HL-60 (cell line): ENCODE measurements around the gene AURKA.

ENCODE experiments used
- DNase-seq, 2 experiments: peaks; one replicate each; pipeline ENCODE4 v3.0.0-alpha.2; 2010 to 2020; ENCODE audit warnings: low read depth in 1 of 2, low spot score in 1 of 2
- H3K27ac ChIP-seq: fragments of 250-450 bp; sonication (Bioruptor Pico); replicated peaks from 2 replicates; pipeline ENCODE4 v1.5.1; 2020; ENCODE audit warnings: mild to moderate bottlenecking, moderate library complexity
- H3K27me3 ChIP-seq: fragments of 250-450 bp; sonication (Bioruptor Pico); 2 replicates; pipeline ENCODE4 v1.5.1; 2021; ENCODE audit warnings: mild to moderate bottlenecking, moderate library complexity; ENCODE audit not compliant: insufficient read depth, poor library complexity, severe bottlenecking
- H3K4me3 ChIP-seq: replicated peaks from 2 replicates; pipeline ENCODE4 v1.5.1; 2011; ENCODE audit warnings: mild to moderate bottlenecking, control low read depth, low read length; ENCODE audit not compliant: insufficient read depth
- GABPA ChIP-seq: IDR thresholded peaks from 2 replicates; pipeline ENCODE4 v1.6.1; 2012; ENCODE audit warnings: low read depth
- POLR2AphosphoS5 ChIP-seq: IDR thresholded peaks from 2 replicates; pipeline ENCODE4 v1.6.1; 2012; ENCODE audit warnings: low read depth
- REST ChIP-seq: IDR thresholded peaks from 2 replicates; pipeline ENCODE4 v1.6.1; 2012; ENCODE audit warnings: low read depth; ENCODE audit not compliant: insufficient replicate concordance
- SPI1 ChIP-seq: IDR thresholded peaks from 2 replicates; pipeline ENCODE4 v1.6.1; 2012; ENCODE audit warnings: low read depth, mild to moderate bottlenecking, borderline replicate concordance
- TF ChIP-seq, protein P1 (sequence below): IDR thresholded peaks from one replicate; pipeline ENCODE4 v1.5.1; 2011; ENCODE audit warnings: low read length, control low read depth, inconsistent platforms; ENCODE audit not compliant: insufficient read depth

The AURKA gene

GRCh38 chr20:56438284-56438683, 46.3 kb upstream of the AURKA start:
- no peak for DNase-seq
- TF ChIP-seq, protein P1, sequence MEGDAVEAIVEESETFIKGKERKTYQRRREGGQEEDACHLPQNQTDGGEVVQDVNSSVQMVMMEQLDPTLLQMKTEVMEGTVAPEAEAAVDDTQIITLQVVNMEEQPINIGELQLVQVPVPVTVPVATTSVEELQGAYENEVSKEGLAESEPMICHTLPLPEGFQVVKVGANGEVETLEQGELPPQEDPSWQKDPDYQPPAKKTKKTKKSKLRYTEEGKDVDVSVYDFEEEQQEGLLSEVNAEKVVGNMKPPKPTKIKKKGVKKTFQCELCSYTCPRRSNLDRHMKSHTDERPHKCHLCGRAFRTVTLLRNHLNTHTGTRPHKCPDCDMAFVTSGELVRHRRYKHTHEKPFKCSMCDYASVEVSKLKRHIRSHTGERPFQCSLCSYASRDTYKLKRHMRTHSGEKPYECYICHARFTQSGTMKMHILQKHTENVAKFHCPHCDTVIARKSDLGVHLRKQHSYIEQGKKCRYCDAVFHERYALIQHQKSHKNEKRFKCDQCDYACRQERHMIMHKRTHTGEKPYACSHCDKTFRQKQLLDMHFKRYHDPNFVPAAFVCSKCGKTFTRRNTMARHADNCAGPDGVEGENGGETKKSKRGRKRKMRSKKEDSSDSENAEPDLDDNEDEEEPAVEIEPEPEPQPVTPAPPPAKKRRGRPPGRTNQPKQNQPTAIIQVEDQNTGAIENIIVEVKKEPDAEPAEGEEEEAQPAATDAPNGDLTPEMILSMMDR: no peak
- TF ChIP-seq GABPA: no peak
- no peak for TF ChIP-seq REST
- TF ChIP-seq POLR2AphosphoS5: no peak
- TF ChIP-seq SPI1: no peak
- Histone ChIP-seq H3K27ac (no peak overlapping the region), H3K27me3 (no peaks in the 10 kb centered on the region), H3K4me3 (no peak overlapping the region)

- TF ChIP-seq REST (no peak), POLR2AphosphoS5 (no peak), GABPA (no peak), SPI1 (no peak)
- TF ChIP-seq, protein P1: no peak
- no peak overlapping the region for H3K27ac ChIP-seq
- no peaks in the 10 kb centered on the region for H3K27me3 ChIP-seq
- DNase-seq: no peak
- no peak overlapping the region for H3K4me3 ChIP-seq
These were observed 45.4 kb upstream of the AURKA start for GRCh38 chr20:56437196-56437960.

DNA sequence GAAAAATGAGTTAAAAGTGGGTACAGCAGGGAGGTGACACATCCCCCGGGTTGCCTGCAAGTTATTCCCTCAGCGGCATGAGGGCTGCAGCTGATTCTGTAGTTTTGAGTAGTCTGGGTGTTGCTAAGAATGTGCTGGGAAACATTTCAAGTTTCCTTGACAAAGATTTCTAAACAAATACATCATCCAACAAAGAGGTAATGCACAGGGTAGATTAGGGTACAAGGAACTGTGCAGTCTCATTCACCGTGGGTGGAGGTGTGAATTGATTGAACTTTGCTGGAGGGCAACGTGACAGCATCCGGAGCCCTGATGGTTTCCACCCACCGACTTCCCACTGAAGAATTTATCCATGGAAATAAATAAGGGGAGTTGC, 41.9 kb upstream of the AURKA start:
- Histone ChIP-seq H3K27me3 (no peaks in the 10 kb centered on the region), H3K27ac (no peak overlapping the region), H3K4me3 (no peak overlapping the region)
- TF ChIP-seq REST: no peak
- TF ChIP-seq, protein P1: no peak
- no peak for TF ChIP-seq GABPA
- TF ChIP-seq SPI1: no peak
- no peak for TF ChIP-seq POLR2AphosphoS5
- no peak for DNase-seq
